ENCODE measurements around the gene STAG3.

DNA sequence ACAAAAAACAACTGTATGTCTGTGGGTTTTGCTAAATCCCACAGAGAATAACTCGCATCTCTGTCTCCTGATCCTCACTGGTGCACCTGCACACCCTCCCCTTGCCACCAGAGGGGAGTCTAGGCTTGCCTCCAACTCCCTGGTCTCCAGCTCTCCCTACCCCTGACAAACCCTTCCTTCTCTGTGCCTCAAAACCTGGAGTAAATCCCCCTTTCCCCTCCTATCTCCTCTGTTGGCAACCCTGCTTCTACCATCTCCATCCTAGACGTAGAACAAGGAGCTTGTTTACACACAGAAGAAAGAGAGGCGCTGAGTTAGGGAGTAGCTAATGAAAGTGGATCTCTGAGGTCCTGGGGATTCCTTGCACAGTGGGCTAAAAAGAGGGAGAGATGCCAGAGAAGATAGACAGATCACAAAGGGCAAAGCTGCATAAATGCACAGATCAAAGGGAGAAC, 45.0 kb upstream of the STAG3 start:
- TF ChIP-seq, protein P1, sequence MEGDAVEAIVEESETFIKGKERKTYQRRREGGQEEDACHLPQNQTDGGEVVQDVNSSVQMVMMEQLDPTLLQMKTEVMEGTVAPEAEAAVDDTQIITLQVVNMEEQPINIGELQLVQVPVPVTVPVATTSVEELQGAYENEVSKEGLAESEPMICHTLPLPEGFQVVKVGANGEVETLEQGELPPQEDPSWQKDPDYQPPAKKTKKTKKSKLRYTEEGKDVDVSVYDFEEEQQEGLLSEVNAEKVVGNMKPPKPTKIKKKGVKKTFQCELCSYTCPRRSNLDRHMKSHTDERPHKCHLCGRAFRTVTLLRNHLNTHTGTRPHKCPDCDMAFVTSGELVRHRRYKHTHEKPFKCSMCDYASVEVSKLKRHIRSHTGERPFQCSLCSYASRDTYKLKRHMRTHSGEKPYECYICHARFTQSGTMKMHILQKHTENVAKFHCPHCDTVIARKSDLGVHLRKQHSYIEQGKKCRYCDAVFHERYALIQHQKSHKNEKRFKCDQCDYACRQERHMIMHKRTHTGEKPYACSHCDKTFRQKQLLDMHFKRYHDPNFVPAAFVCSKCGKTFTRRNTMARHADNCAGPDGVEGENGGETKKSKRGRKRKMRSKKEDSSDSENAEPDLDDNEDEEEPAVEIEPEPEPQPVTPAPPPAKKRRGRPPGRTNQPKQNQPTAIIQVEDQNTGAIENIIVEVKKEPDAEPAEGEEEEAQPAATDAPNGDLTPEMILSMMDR (IDR thresholded peaks at IDR 0.05 in 4 of 5, conservative IDR thresholded peaks at IDR 0.05 in 1 of 5): peak; percentile 42 to 66 (median 57)
- no peak for TF ChIP-seq POLR2A (IDR thresholded peaks at IDR 0.05)

All from gastrocnemius medialis (tissue), 4 donors.